ENCODE results near the gene RNF213.

Gene RNF213

GRCh38 chr17:80286638-80286960 lies 25.9 kb downstream of the RNF213 start:
- Histone ChIP-seq H3K36me3 (peaks cover 75% of the 10 kb centered on the region), H3K9me3 (no peaks in the 10 kb centered on the region), H3K4me1 (ENCODE audit: control insufficient read depth in 1 of 2, insufficient read depth in 1 of 2, low read depth in 1 of 2, low read length in 1 of 2) (peaks cover 9 to 31% of the 10 kb centered on the region in 2 experiments), H3K27me3 (no peaks in the 10 kb centered on the region), H3K4me3 (ENCODE audit: low read depth in 1 of 2, low read length in 1 of 2) (no peak overlapping the region), H3K27ac (no peak overlapping the region)
- TF ChIP-seq, protein P1, sequence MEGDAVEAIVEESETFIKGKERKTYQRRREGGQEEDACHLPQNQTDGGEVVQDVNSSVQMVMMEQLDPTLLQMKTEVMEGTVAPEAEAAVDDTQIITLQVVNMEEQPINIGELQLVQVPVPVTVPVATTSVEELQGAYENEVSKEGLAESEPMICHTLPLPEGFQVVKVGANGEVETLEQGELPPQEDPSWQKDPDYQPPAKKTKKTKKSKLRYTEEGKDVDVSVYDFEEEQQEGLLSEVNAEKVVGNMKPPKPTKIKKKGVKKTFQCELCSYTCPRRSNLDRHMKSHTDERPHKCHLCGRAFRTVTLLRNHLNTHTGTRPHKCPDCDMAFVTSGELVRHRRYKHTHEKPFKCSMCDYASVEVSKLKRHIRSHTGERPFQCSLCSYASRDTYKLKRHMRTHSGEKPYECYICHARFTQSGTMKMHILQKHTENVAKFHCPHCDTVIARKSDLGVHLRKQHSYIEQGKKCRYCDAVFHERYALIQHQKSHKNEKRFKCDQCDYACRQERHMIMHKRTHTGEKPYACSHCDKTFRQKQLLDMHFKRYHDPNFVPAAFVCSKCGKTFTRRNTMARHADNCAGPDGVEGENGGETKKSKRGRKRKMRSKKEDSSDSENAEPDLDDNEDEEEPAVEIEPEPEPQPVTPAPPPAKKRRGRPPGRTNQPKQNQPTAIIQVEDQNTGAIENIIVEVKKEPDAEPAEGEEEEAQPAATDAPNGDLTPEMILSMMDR (IDR thresholded peaks at IDR 0.05) = no peak

- TF ChIP-seq, protein P1 (IDR thresholded peaks at IDR 0.05) = no peak
- H3K27me3 ChIP-seq = no peaks in the 10 kb centered on the region
- H3K9me3 ChIP-seq = no peaks in the 10 kb centered on the region
- peaks cover 75% of the 10 kb centered on the region for H3K36me3 ChIP-seq
- H3K27ac ChIP-seq = peak overlapping the region; percentile 17
- H3K4me3 ChIP-seq (ENCODE audit: low read depth in 1 of 2, low read length in 1 of 2) = no peak overlapping the region
- peaks cover 9 to 31% of the 10 kb centered on the region in 2 experiments for H3K4me1 ChIP-seq (ENCODE audit: control insufficient read depth in 1 of 2, insufficient read depth in 1 of 2, low read depth in 1 of 2, low read length in 1 of 2)
These were observed 26.4 kb downstream of the RNF213 start for GRCh38 chr17:80287038-80287437.

- Histone ChIP-seq H3K27ac (peak overlapping the region; percentile 17), H3K9me3 (no peaks in the 10 kb centered on the region), H3K27me3 (no peaks in the 10 kb centered on the region), H3K36me3 (peaks cover 77% of the 10 kb centered on the region), H3K4me3 (ENCODE audit: low read depth in 1 of 2, low read length in 1 of 2) (no peak overlapping the region), H3K4me1 (ENCODE audit: control insufficient read depth in 1 of 2, insufficient read depth in 1 of 2, low read depth in 1 of 2, low read length in 1 of 2) (peaks cover 9 to 31% of the 10 kb centered on the region in 2 experiments)
- TF ChIP-seq, protein P1 (IDR thresholded peaks at IDR 0.05) = no peak
These were observed 27.3 kb downstream of the RNF213 start for GRCh38 chr17:80287806-80288567.

DNA sequence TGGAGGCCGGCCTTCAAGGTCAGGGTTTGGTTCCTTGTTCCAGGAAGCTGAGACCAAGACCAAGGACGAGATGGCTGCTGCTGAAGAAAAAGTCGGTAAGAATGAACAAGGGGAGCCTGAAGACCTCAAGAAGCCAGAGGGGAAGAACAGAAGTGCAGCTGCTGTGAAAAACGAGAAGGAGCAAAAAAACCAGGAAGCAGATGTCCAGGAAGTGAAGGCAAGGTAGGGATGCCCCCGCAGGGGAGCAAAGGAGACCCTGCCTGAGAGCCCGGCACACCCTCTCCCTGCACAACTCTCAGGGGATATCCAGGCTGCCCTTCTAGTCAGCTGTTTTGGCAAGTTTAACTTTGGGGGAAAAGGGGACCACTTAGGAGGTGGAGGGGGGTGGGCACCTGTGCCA lies 29.0 kb downstream of the RNF213 start:
- TF ChIP-seq, protein P1 (IDR thresholded peaks at IDR 0.05) = no peak

DNA sequence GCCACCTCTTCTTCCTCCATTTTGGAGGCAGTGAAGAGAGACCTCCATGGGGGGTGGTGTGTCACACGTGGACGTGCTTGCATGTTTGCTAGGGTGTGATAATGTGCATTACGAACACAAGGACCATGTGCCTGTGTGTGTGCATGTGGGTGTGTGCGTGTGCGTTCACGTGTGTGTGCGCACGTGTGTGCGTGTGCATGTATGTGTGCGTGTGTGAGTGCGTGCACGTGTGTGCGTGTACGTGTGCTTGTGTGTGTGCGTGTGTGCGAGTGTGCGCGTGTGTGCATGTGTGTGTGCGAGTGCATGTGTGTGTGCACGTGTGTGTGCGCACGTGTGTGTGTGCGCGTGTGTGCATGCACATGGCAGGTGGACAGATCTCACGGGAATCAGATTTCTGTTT lies 29.5 kb downstream of the RNF213 start:
- Histone ChIP-seq H3K4me3 (ENCODE audit: low read depth in 1 of 2, low read length in 1 of 2) (no peak overlapping the region), H3K4me1 (ENCODE audit: control insufficient read depth in 1 of 2, insufficient read depth in 1 of 2, low read depth in 1 of 2, low read length in 1 of 2) (peaks cover 9 to 29% of the 10 kb centered on the region in 2 experiments), H3K36me3 (peaks cover 84% of the 10 kb centered on the region), H3K9me3 (no peaks in the 10 kb centered on the region), H3K27ac (no peak overlapping the region), H3K27me3 (no peaks in the 10 kb centered on the region)
- TF ChIP-seq, protein P1 (IDR thresholded peaks at IDR 0.05) = no peak

More for the DNA sequence above, 29.0 kb downstream of the RNF213 start:
- Histone ChIP-seq H3K36me3 (peaks cover 83% of the 10 kb centered on the region), H3K4me1 (ENCODE audit: control insufficient read depth in 1 of 2, insufficient read depth in 1 of 2, low read depth in 1 of 2, low read length in 1 of 2) (peaks cover 9 to 31% of the 10 kb centered on the region in 2 experiments), H3K9me3 (no peaks in the 10 kb centered on the region), H3K27ac (peak overlapping the region; percentile 42), H3K27me3 (no peaks in the 10 kb centered on the region), H3K4me3 (ENCODE audit: low read depth in 1 of 2, low read length in 1 of 2) (no peak overlapping the region)
